ENCODE results near the gene RBM22.

- TF ChIP-seq CTCF (IDR thresholded peaks at IDR 0.05), result no peak
- no peak for TF ChIP-seq EP300 (IDR thresholded peaks at IDR 0.05)
Measured at GRCh38 chr5:150670275-150670947, 30.5 kb downstream of the RBM22 start.

Data from ovary (tissue), 3 donors.